GM12878 (cell line): ENCODE measurements around the gene KIF12.

Source experiments
- CHD2 ChIP-seq: IDR thresholded peaks from 2 replicates; pipeline ENCODE4 v1.6.1; 2011; ENCODE audit warnings: low read depth, low read length, improper control_type of control experiment, borderline replicate concordance
- CTCF ChIP-seq, 3 experiments: IDR thresholded peaks in 2 of 3; conservative IDR thresholded peaks in 1 of 3; 2 replicates each; pipeline ENCODE4 v1.5.1; 2011; ENCODE audit warnings: low read depth in 3 of 3, low read length in 3 of 3, mild to moderate bottlenecking in 3 of 3, control low read depth in 2 of 3, moderate library complexity in 2 of 3, inconsistent platforms in 1 of 3, mixed read lengths in 1 of 3; ENCODE audit not compliant: control insufficient read depth in 2 of 3, insufficient read depth in 1 of 3; ENCODE audit errors: extremely low read depth in 1 of 3
- EGR1 ChIP-seq, 2 experiments: IDR thresholded peaks; 1 replicate in 1 of 2; 2 replicates in 1 of 2; pipeline ENCODE4 v1.6.1; 2011 to 2012; ENCODE audit warnings: low read depth in 2 of 2, low read length in 2 of 2, borderline replicate concordance in 1 of 2, mild to moderate bottlenecking in 1 of 2, moderate library complexity in 1 of 2
- EZH2 ChIP-seq: IDR thresholded peaks from 2 replicates; pipeline ENCODE4 v1.6.1; 2012; ENCODE audit warnings: low read depth, mild to moderate bottlenecking, control low read depth, inconsistent platforms, low read length, borderline replicate concordance; ENCODE audit not compliant: control insufficient read depth
- MYB ChIP-seq: fragments of 150-350 bp; IDR thresholded peaks from 2 replicates; pipeline ENCODE4 v1.6.1; 2014; ENCODE audit warnings: mild to moderate bottlenecking, low read depth, low read length, borderline replicate concordance
- POLR2A ChIP-seq: IDR thresholded peaks from 2 replicates; pipeline ENCODE4 v1.6.1; 2011; ENCODE audit warnings: low read depth, mild to moderate bottlenecking, low read length
- RB1 ChIP-seq: fragments of 450-650 bp; formaldehyde crosslinking; IDR thresholded peaks from 2 replicates; pipeline ENCODE4 v1.6.1; 2017; ENCODE audit warnings: mild to moderate bottlenecking, borderline replicate concordance
- TF ChIP-seq, protein P1 (sequence below): fragments of 450-650 bp; IDR thresholded peaks from 2 replicates; pipeline ENCODE4 v1.6.1; 2018; ENCODE audit warnings: mild to moderate bottlenecking, low read depth, moderate library complexity; ENCODE audit not compliant: partially characterized antibody
- TF ChIP-seq, protein P2 (sequence below): fragments of 450-650 bp; IDR thresholded peaks from 2 replicates; pipeline ENCODE4 v1.6.1; 2017; ENCODE audit warnings: mild to moderate bottlenecking

DNA sequence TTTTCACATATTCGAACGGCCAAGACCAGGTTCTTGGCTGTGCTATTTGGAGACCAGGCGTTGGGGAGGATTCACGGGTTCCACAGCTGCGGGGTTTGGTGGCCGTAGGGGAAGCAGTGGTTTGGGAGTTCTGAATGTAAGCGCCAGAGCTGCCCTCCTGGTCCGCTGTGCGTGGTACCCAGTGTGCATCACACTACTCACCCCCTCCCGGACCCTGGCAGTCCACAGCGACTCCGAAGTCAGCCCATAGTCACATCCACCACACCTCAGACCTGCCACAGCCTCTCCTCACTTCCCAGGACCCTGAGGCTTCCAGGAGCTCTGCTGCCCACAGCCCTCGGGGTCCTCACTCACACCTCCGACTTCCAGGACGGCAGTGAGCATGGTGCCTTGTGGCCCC, 47.8 kb downstream of the KIF12 start:
- TF ChIP-seq RB1 = no peak
- no peak for TF ChIP-seq CTCF (IDR thresholded peaks at IDR 0.05 in 2 of 3, conservative IDR thresholded peaks at IDR 0.05 in 1 of 3; ENCODE audit: control insufficient read depth in 2 of 3, extremely low read depth in 1 of 3, insufficient read depth in 1 of 3, low read depth in 3 of 3, low read length in 3 of 3)
- TF ChIP-seq, protein P1, sequence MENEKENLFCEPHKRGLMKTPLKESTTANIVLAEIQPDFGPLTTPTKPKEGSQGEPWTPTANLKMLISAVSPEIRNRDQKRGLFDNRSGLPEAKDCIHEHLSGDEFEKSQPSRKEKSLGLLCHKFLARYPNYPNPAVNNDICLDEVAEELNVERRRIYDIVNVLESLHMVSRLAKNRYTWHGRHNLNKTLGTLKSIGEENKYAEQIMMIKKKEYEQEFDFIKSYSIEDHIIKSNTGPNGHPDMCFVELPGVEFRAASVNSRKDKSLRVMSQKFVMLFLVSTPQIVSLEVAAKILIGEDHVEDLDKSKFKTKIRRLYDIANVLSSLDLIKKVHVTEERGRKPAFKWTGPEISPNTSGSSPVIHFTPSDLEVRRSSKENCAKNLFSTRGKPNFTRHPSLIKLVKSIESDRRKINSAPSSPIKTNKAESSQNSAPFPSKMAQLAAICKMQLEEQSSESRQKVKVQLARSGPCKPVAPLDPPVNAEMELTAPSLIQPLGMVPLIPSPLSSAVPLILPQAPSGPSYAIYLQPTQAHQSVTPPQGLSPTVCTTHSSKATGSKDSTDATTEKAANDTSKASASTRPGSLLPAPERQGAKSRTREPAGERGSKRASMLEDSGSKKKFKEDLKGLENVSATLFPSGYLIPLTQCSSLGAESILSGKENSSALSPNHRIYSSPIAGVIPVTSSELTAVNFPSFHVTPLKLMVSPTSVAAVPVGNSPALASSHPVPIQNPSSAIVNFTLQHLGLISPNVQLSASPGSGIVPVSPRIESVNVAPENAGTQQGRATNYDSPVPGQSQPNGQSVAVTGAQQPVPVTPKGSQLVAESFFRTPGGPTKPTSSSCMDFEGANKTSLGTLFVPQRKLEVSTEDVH = no peak
- no peak for TF ChIP-seq EGR1 (IDR thresholded peaks at IDR 0.05; ENCODE audit: borderline replicate concordance in 1 of 2, low read depth in 2 of 2, low read length in 2 of 2)
- TF ChIP-seq CHD2 = no peak
- TF ChIP-seq EZH2 = no peak
- no peak for TF ChIP-seq MYB
- TF ChIP-seq, protein P2, sequence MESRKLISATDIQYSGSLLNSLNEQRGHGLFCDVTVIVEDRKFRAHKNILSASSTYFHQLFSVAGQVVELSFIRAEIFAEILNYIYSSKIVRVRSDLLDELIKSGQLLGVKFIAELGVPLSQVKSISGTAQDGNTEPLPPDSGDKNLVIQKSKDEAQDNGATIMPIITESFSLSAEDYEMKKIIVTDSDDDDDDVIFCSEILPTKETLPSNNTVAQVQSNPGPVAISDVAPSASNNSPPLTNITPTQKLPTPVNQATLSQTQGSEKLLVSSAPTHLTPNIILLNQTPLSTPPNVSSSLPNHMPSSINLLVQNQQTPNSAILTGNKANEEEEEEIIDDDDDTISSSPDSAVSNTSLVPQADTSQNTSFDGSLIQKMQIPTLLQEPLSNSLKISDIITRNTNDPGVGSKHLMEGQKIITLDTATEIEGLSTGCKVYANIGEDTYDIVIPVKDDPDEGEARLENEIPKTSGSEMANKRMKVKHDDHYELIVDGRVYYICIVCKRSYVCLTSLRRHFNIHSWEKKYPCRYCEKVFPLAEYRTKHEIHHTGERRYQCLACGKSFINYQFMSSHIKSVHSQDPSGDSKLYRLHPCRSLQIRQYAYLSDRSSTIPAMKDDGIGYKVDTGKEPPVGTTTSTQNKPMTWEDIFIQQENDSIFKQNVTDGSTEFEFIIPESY = no peak
- no peak for TF ChIP-seq POLR2A
